Measurements from ENCODE around the gene HK2.

Gene HK2

DNA sequence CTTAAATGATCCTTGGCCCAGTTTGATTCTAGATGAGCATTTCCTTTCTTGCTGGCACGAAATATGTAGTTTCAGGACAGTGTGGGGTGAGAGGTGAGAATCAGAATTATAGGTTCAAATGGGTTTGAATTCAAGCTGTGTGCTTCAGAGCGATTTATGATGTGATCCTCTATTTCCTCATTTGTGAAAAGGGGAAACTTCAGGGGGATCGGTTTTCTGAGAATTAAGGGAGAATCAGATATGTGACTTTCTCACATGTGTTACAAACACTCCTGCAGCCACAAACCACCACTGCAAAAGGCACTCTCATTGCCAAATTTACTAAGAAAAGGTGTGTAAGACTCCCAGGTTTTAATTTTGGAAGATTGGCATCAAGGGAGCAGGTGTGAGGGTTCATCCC, 24.4 kb downstream of the HK2 start:
- Mint-ChIP-seq H3K27me3 (no peaks in the 10 kb centered on the region), H3K36me3 (ENCODE audit: low read depth) (peaks cover 92% of the 10 kb centered on the region)

GRCh38 chr2:74860079-74860478, 26.2 kb downstream of the HK2 start:
- peaks cover 12% of the 10 kb centered on the region for H3K4me1 Mint-ChIP-seq (ENCODE audit: low read depth)
- no peaks in the 10 kb centered on the region for H3K27me3 Mint-ChIP-seq
- H3K4me3 Mint-ChIP-seq, result no peak overlapping the region
- H3K9me3 Mint-ChIP-seq, result no peaks in the 10 kb centered on the region
- H3K27ac Mint-ChIP-seq, result no peak overlapping the region
- DNase-seq, result no peak
- peaks cover 87% of the 10 kb centered on the region for H3K36me3 Mint-ChIP-seq (ENCODE audit: low read depth)

More for the DNA sequence above, 24.4 kb downstream of the HK2 start:
- no peak overlapping the region for H3K4me3 Mint-ChIP-seq
- H3K9me3 Mint-ChIP-seq, result no peaks in the 10 kb centered on the region
- no peak overlapping the region for H3K27ac Mint-ChIP-seq
- DNase-seq, result no peak
- peaks cover 12% of the 10 kb centered on the region for H3K4me1 Mint-ChIP-seq (ENCODE audit: low read depth)

DNA sequence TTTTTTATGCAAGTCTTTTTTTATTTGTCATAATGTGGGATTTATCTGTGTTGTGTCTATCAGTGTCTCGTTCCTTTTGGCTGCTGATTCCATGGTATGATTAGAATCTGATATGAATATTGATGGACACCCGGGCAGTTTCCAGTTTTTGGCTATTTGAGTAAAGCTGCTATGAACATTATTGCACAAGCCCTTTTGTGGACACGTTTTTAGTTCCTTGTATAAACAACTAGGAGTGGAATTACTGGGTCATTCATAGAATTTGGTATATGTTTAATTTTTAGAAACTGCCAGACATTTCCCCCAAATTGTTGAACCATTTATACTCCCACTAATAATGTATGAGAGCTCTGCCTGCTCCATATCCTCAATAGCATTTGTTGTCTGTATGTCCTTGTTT, 26.6 kb downstream of the HK2 start:
- Mint-ChIP-seq H3K27ac (no peak overlapping the region), H3K4me1 (ENCODE audit: low read depth) (peaks cover 11% of the 10 kb centered on the region)

GRCh38 chr2:74861531-74861930, 27.6 kb downstream of the HK2 start:
- H3K4me3 Mint-ChIP-seq, result no peak overlapping the region
- H3K27ac Mint-ChIP-seq, result no peak overlapping the region
- no peaks in the 10 kb centered on the region for H3K9me3 Mint-ChIP-seq
- H3K36me3 Mint-ChIP-seq (ENCODE audit: low read depth), result peaks cover 87% of the 10 kb centered on the region
- peaks cover 10% of the 10 kb centered on the region for H3K4me1 Mint-ChIP-seq (ENCODE audit: low read depth)
- no peak for DNase-seq
- H3K27me3 Mint-ChIP-seq, result no peaks in the 10 kb centered on the region

More for the DNA sequence above, 26.6 kb downstream of the HK2 start:
- peaks cover 87% of the 10 kb centered on the region for H3K36me3 Mint-ChIP-seq (ENCODE audit: low read depth)
- H3K4me3 Mint-ChIP-seq, result no peak overlapping the region
- H3K27me3 Mint-ChIP-seq, result no peaks in the 10 kb centered on the region
- no peaks in the 10 kb centered on the region for H3K9me3 Mint-ChIP-seq
- DNase-seq, result no peak

- peaks cover 10% of the 10 kb centered on the region for H3K4me1 Mint-ChIP-seq (ENCODE audit: low read depth)
- no peaks in the 10 kb centered on the region for H3K9me3 Mint-ChIP-seq
- no peak overlapping the region for H3K27ac Mint-ChIP-seq
- H3K27me3 Mint-ChIP-seq, result no peaks in the 10 kb centered on the region
- DNase-seq, result no peak
- H3K36me3 Mint-ChIP-seq (ENCODE audit: low read depth), result peaks cover 87% of the 10 kb centered on the region
- no peak overlapping the region for H3K4me3 Mint-ChIP-seq
These were observed 28.4 kb downstream of the HK2 start for GRCh38 chr2:74862020-74862964.

DNA sequence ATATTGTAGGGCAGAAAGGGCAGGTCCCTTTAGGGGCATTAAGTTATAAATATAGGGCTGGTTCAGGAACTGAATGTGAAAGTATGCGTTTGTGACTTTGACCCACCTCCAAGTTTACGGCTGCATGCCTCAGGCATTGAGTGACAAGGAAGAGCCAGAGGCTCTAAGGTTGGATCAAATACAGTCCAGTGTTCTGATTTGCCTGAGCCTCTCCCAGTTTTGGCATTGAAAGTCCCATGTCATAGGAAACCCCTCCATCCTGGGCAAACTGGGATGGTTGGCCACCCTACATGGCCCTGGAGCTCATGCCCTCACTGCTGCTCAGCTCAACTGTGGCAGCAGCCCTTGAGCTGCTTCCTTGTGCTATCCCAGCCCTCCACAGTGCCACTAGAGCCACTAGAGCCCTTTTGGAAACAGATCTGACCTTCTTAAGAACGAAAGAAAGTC, 29.9 kb downstream of the HK2 start:
- no peak for DNase-seq
- no peaks in the 10 kb centered on the region for H3K27me3 Mint-ChIP-seq
- H3K27ac Mint-ChIP-seq, result no peak overlapping the region
- no peaks in the 10 kb centered on the region for H3K9me3 Mint-ChIP-seq
- peaks cover 87% of the 10 kb centered on the region for H3K36me3 Mint-ChIP-seq (ENCODE audit: low read depth)
- peaks cover 10% of the 10 kb centered on the region for H3K4me1 Mint-ChIP-seq (ENCODE audit: low read depth)
- H3K4me3 Mint-ChIP-seq, result no peak overlapping the region

- DNase-seq, result no peak
- Mint-ChIP-seq H3K4me1 (ENCODE audit: low read depth) (peaks cover 10% of the 10 kb centered on the region), H3K27ac (no peak overlapping the region), H3K9me3 (no peaks in the 10 kb centered on the region), H3K27me3 (no peaks in the 10 kb centered on the region), H3K36me3 (ENCODE audit: low read depth) (peaks cover 88% of the 10 kb centered on the region), H3K4me3 (no peak overlapping the region)
These were observed 31.1 kb downstream of the HK2 start for GRCh38 chr2:74864728-74865722.

DNA sequence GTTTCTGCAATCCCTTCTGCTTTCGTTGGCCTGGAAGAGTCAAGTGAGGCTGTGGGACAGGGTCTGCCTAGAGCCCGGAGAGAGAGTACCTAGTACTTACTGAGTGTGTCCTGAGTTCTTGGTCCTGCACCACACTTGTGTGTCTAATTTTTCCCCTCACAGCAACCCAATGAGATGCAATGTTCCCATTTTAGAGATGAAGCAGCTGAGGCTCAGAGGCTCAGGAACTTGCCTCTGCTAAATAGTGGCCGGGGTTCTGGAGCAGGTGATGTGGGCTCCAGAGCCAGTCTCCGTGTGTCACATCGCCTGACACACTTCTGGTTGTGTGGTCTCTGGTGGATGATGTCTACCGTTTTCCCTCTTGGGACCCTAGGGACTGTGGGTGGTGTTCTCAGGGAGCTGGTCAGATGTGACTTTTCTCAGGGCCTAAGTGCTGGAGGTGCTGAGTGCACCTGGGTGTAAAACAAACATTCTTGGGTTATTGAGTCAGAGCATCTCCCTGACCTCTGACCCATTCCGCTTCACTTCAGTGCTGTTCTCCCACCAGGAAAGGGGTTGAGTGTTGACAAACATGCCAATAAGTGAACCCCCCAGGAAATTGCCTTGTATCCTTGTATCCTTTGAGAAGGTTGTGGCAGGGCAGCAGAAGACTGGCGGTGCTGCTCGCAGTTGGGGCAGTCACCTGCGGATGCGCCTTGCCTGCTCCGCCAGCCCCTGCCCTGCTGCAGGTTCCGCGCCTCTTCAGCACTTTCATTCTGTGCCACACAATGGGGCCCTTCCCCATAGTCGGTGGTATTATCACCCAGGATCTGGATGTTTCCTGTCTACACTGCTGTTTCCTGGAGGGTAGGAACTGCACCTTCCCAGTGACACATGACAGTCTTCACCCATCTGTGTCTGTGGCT, 32.1 kb downstream of the HK2 start:
- no peak overlapping the region for H3K27ac Mint-ChIP-seq
- H3K27me3 Mint-ChIP-seq, result no peaks in the 10 kb centered on the region
- no peaks in the 10 kb centered on the region for H3K9me3 Mint-ChIP-seq
- H3K36me3 Mint-ChIP-seq (ENCODE audit: low read depth), result peaks cover 89% of the 10 kb centered on the region
- no peak for DNase-seq
- H3K4me1 Mint-ChIP-seq (ENCODE audit: low read depth), result peaks cover 10% of the 10 kb centered on the region
- H3K4me3 Mint-ChIP-seq, result no peak overlapping the region

DNA sequence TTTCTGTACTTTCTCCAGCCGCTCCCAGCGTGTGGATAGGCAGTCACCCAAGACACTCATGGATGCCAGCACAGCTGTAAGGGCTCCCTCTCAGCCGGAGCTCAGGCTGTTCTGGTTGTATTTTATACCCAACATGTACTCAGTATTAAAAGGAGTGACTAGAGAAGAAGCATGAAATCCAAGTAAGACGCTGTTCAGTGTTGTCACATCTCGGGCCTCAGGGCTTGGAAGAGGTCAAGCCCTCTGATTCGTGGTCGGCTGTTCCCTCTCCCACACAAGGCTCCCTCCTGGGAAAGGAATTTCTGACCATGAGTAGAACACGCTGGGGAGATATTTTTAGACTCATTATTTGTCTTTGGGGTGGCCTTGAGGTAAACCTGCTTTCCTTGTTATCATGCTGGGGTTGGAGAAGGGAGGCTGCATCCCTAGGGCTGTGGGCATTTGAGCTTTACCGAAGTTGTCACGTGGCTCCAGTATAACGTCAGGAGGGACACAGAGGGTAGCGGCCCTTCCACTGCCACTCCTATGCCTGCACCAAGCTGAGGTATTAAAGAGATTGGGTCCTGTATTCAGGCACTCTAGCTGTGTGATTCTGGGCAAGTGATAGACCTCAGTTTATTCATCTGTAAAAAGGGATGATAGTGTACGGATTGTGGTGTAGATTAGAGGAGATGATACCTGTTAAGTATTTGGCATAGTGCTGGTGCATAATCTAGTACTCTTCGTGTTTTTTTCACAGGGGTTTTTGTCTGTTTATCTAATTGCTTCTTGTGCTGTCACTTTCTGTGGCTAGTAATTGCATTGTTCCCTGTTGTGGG, 34.1 kb downstream of the HK2 start:
- DNase-seq, result no peak

DNA sequence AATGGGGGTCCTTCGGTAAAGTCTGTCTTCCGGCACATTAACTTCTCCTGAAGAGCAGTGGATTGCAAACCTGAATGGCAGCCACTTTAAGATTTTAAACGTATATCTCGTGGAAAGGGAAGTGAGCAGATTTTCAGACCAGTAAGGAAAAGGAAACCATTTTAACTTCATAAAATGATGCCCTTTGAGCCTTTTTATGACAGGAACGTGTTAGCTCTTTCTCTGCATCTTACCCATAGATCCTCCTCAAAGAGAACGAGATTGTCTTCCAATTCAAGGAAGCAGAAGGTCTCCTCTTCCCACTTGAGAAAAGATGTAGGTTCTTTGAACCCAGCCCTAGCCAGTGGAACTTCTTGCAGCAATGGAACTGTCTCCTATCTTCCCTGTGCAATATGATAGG, 35.6 kb downstream of the HK2 start:
- Mint-ChIP-seq H3K27ac (no peak overlapping the region), H3K27me3 (no peaks in the 10 kb centered on the region), H3K9me3 (no peaks in the 10 kb centered on the region), H3K36me3 (ENCODE audit: low read depth) (peaks cover 100% of the 10 kb centered on the region), H3K4me1 (ENCODE audit: low read depth) (peaks cover 2% of the 10 kb centered on the region), H3K4me3 (no peak overlapping the region)
- DNase-seq, result no peak

More for the DNA sequence above, 34.1 kb downstream of the HK2 start:
- Mint-ChIP-seq H3K4me1 (ENCODE audit: low read depth) (peaks cover 3% of the 10 kb centered on the region), H3K27me3 (no peaks in the 10 kb centered on the region), H3K27ac (no peak overlapping the region), H3K9me3 (no peaks in the 10 kb centered on the region), H3K36me3 (ENCODE audit: low read depth) (peaks cover 92% of the 10 kb centered on the region), H3K4me3 (no peak overlapping the region)

DNA sequence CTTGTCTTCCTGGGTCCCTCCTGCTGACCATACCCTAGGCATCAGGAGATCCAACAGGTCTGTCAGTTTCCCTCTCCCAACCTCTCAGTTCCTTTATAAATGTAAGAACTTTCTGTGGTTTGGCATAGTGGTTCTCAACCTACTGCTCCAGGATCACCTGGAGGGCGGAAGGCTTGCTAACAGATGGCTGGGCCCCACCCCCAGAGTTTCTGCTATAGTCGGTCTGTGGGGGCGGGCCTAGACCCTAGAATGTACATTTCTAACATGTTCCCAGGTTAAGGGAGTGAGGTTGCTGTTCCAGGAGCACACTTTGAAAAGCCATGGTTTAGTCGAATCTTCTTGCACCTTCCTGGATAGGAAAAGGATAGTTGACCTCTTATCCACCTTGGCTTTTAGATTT, 37.0 kb downstream of the HK2 start:
- Mint-ChIP-seq H3K4me3 (no peak overlapping the region), H3K27me3 (no peaks in the 10 kb centered on the region), H3K4me1 (ENCODE audit: low read depth) (peaks cover 1% of the 10 kb centered on the region), H3K27ac (no peak overlapping the region), H3K9me3 (no peaks in the 10 kb centered on the region), H3K36me3 (ENCODE audit: low read depth) (peaks cover 99% of the 10 kb centered on the region)
- DNase-seq, result no peak

DNA sequence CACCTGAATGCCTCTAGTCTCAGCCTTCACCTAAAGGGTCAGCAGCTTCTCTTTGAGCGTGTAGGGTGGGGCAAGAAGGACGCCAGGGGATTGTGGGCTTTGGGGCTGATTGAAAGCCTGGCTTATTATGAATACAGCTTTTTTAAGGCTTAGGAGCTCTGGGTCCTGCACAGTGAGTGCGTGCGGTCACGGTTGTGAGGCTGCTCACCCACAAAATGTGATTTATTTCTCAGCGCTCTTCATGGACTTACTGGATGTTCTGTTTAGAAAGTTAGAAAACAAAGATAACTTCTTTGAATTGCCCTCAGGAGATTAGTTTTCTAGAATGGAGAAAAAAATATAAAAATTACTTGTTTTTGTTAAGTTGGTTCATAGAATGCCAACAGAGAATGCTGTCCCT, 37.5 kb downstream of the HK2 start:
- Mint-ChIP-seq H3K36me3 (ENCODE audit: low read depth) (peaks cover 99% of the 10 kb centered on the region), H3K4me1 (ENCODE audit: low read depth) (peaks cover 1% of the 10 kb centered on the region), H3K4me3 (no peak overlapping the region), H3K27me3 (no peaks in the 10 kb centered on the region), H3K27ac (no peak overlapping the region), H3K9me3 (no peaks in the 10 kb centered on the region)
- DNase-seq, result no peak

DNA sequence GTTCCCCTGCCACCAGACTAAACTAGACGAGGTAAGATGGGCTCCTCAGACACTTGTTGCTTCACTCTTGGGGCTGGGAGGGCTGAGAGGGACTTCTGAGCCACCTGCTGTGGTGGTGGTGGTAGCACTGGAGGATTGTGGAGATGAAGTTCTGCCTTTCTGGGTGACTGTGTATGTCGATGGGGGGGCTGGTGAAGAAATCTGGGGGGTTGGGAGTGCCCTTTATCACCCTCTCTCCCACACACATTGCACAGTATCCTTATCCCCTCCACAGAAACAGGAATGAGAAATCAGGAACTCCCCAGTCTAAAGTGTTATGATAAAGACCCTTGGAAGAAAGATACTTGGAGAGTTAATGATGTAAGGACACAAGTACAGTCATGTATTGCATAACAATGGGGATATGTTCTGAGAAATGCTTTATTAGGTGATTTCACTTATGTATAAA, 38.5 kb downstream of the HK2 start:
- DNase-seq, result no peak

More for the DNA sequence above, 38.5 kb downstream of the HK2 start:
- Mint-ChIP-seq H3K27ac (no peak overlapping the region), H3K9me3 (no peaks in the 10 kb centered on the region), H3K4me1 (ENCODE audit: low read depth) (peaks cover 1% of the 10 kb centered on the region), H3K27me3 (no peaks in the 10 kb centered on the region), H3K36me3 (ENCODE audit: low read depth) (peaks cover 99% of the 10 kb centered on the region), H3K4me3 (no peak overlapping the region)
